ENCODE measurements around the gene ECE1.

- no peak for TF ChIP-seq REST (IDR thresholded peaks at IDR 0.05; ENCODE audit: low read depth)
- no peak for TF ChIP-seq TAF1 (IDR thresholded peaks at IDR 0.05; ENCODE audit: low read depth)
- no peak for TF ChIP-seq YY1 (IDR thresholded peaks at IDR 0.05; ENCODE audit: low read depth)
- TF ChIP-seq NFIC (IDR thresholded peaks at IDR 0.05) = no peak
- no peak for TF ChIP-seq CREB1 (IDR thresholded peaks at IDR 0.05; ENCODE audit: low read depth)
- TF ChIP-seq ZBTB7A (IDR thresholded peaks at IDR 0.05; ENCODE audit: low read depth) = no peak
- TF ChIP-seq CEBPB (IDR thresholded peaks at IDR 0.05) = no peak
- TF ChIP-seq USF1 (IDR thresholded peaks at IDR 0.05) = no peak
- no peak for TF ChIP-seq RAD21 (IDR thresholded peaks at IDR 0.05; ENCODE audit: low read depth)
- TF ChIP-seq EP300 (IDR thresholded peaks at IDR 0.05; ENCODE audit: borderline replicate concordance) = no peak
- TF ChIP-seq MAX (IDR thresholded peaks at IDR 0.05) = no peak
- TF ChIP-seq TCF12 (IDR thresholded peaks at IDR 0.05; ENCODE audit: low read depth) = no peak
- no peak for TF ChIP-seq EGR1 (IDR thresholded peaks at IDR 0.05)
Observed at GRCh38 chr1:21325231-21325718, 35.0 kb upstream of the ECE1 start.
